Liver (tissue), 9 donors: ENCODE measurements around the gene INO80. TPM values are rescaled to one million over a fixed set of nuclear protein-coding genes. Genes with fewer than 3 reads are reported as not detected.

Source experiments
- DNase-seq: peaks from one replicate; pipeline ENCODE4 v3.0.0-alpha.2; 2017; ENCODE audit warnings: low spot score
- H3K27ac ChIP-seq, 2 donors: one replicate each; pipeline ENCODE4 v1.7.0; 2013; ENCODE audit warnings: inconsistent platforms in 2 of 2, low read length in 2 of 2, control low read depth in 1 of 2, low read depth in 1 of 2, mild to moderate bottlenecking in 1 of 2
- H3K27me3 ChIP-seq, 4 donors: one replicate each; pipeline versions ENCODE4 v1.6.1 to v1.7.0; 2013; ENCODE audit warnings: low read length in 3 of 4, inconsistent platforms in 1 of 4, mild to moderate bottlenecking in 1 of 4, moderate library complexity in 1 of 4; ENCODE audit not compliant: control insufficient read depth in 4 of 4, insufficient read depth in 4 of 4
- H3K36me3 ChIP-seq, 4 donors: one replicate each; pipeline versions ENCODE4 v1.6.1 to v1.7.0; 2013; ENCODE audit warnings: low read length in 3 of 4, mild to moderate bottlenecking in 3 of 4, low read depth in 1 of 4, moderate library complexity in 1 of 4; ENCODE audit not compliant: control insufficient read depth in 4 of 4, insufficient read depth in 3 of 4
- H3K4me1 ChIP-seq, 4 donors: one replicate each; pipeline versions ENCODE4 v1.6.1 to v1.7.0; 2013; ENCODE audit warnings: low read length in 3 of 4, mild to moderate bottlenecking in 3 of 4, moderate library complexity in 1 of 4; ENCODE audit not compliant: control insufficient read depth in 4 of 4, insufficient read depth in 4 of 4
- H3K4me3 ChIP-seq, 3 donors: one replicate each; pipeline versions ENCODE4 v1.6.1 to v1.7.0; 2013; ENCODE audit warnings: low read length in 3 of 3, control low read depth in 1 of 3, low read depth in 1 of 3, mild to moderate bottlenecking in 1 of 3
- H3K9ac ChIP-seq, 2 donors: one replicate each; pipeline ENCODE4 v1.7.0; 2013; ENCODE audit warnings: low read length in 2 of 2, mild to moderate bottlenecking in 2 of 2, moderate library complexity in 2 of 2, control low read depth in 1 of 2, low read depth in 1 of 2
- H3K9me3 ChIP-seq, 4 donors: one replicate each; pipeline versions ENCODE4 v1.6.1 to v1.7.0; 2013; ENCODE audit warnings: low read length in 3 of 4; ENCODE audit not compliant: control insufficient read depth in 4 of 4
- ATF3 ChIP-seq: IDR thresholded peaks from 2 replicates; pipeline ENCODE4 v1.6.1; 2016; ENCODE audit warnings: antibody characterized with exemption
- CTCF ChIP-seq: fragments of 150-350 bp; IDR thresholded peaks from 2 replicates; pipeline ENCODE4 v1.5.1; 2017; ENCODE audit warnings: improper control_type of control experiment, low read depth, low read length; ENCODE audit not compliant: missing input control
- EGR1 ChIP-seq, 2 donors: IDR thresholded peaks; 2 replicates each; pipeline ENCODE4 v1.6.1; 2016 to 2018; ENCODE audit warnings: antibody characterized with exemption in 2 of 2, low read depth in 2 of 2
- FOXA1 ChIP-seq: IDR thresholded peaks from 2 replicates; pipeline ENCODE4 v1.6.1; 2016; ENCODE audit warnings: antibody characterized with exemption
- FOXA2 ChIP-seq: IDR thresholded peaks from 2 replicates; pipeline ENCODE4 v1.6.1; 2016; ENCODE audit warnings: antibody characterized with exemption
- GABPA ChIP-seq, 2 donors: IDR thresholded peaks in 1 of 2; conservative IDR thresholded peaks in 1 of 2; 2 replicates each; pipeline ENCODE4 v1.6.1; 2016; ENCODE audit warnings: antibody characterized with exemption in 2 of 2, mild to moderate bottlenecking in 1 of 2, moderate library complexity in 1 of 2
- HNF4A ChIP-seq, 2 donors: conservative IDR thresholded peaks; 2 replicates each; pipeline ENCODE4 v1.6.1; 2016; ENCODE audit warnings: antibody characterized with exemption in 2 of 2, mild to moderate bottlenecking in 2 of 2
- HNF4G ChIP-seq: IDR thresholded peaks from 2 replicates; pipeline ENCODE4 v1.6.1; 2016; ENCODE audit warnings: antibody characterized with exemption
- JUND ChIP-seq, 2 donors: IDR thresholded peaks; 2 replicates each; pipeline ENCODE4 v1.6.1; 2016; ENCODE audit warnings: antibody characterized with exemption in 2 of 2
- MAX ChIP-seq: IDR thresholded peaks from 2 replicates; pipeline ENCODE4 v1.6.1; 2016; ENCODE audit warnings: antibody characterized with exemption
- NR2F2 ChIP-seq: IDR thresholded peaks from 2 replicates; pipeline ENCODE4 v1.6.1; 2016; ENCODE audit warnings: antibody characterized with exemption
- RAD21 ChIP-seq, 2 donors: IDR thresholded peaks; 2 replicates each; pipeline ENCODE4 v1.6.1; 2016; ENCODE audit warnings: antibody characterized with exemption in 2 of 2, mild to moderate bottlenecking in 2 of 2
- REST ChIP-seq: IDR thresholded peaks from 2 replicates; pipeline ENCODE4 v1.6.1; 2016; ENCODE audit warnings: antibody characterized with exemption, mild to moderate bottlenecking
- RXRA ChIP-seq, 2 donors: IDR thresholded peaks; 2 replicates each; pipeline ENCODE4 v1.6.1; 2017 to 2018; ENCODE audit warnings: antibody characterized with exemption in 2 of 2, mild to moderate bottlenecking in 1 of 2
- SP1 ChIP-seq: IDR thresholded peaks from 2 replicates; pipeline ENCODE4 v1.6.1; 2018; ENCODE audit warnings: antibody characterized with exemption, mild to moderate bottlenecking
- TAF1 ChIP-seq: conservative IDR thresholded peaks from 2 replicates; pipeline ENCODE4 v1.6.1; 2016; ENCODE audit warnings: antibody characterized with exemption, mild to moderate bottlenecking
- YY1 ChIP-seq: IDR thresholded peaks from 2 replicates; pipeline ENCODE4 v1.6.1; 2016; ENCODE audit warnings: antibody characterized with exemption, mild to moderate bottlenecking
- WGBS: extraction: QIAGEN DNeasy Blood & Tissue Kit; methylation state at CpG from one replicate; pipeline ENCODE4 v1.1.7; 2013; 5-methylcytosine and 5-hydroxymethylcytosine counted together
- polyA plus RNA-seq, 2 donors: library from polyadenylated mRNA; stranded (reverse) in 1 of 2; unstranded in 1 of 2; fragments of 200-250 nt in 1 of 2; fragments of >200 nt in 1 of 2; fragmentation: Nextera tagmentation in 1 of 2; extraction: Ambion mirVana in 1 of 2; gene quantifications; one replicate each; pipeline versions ENCODE4 v1.2.1 to v1.2.3, GENCODE V29; 2013 to 2015
- total RNA-seq, 2 donors: library from RNA; depleted of rRNA; stranded (reverse); fragments of >200 nt; gene quantifications; one replicate each; pipeline ENCODE4 v1.2.3, GENCODE V29; 2014
- TF ChIP-seq, protein P1 (sequence below): IDR thresholded peaks from 2 replicates; pipeline ENCODE4 v1.6.1; 2016; ENCODE audit warnings: antibody characterized with exemption
- donor health status: healthy.
- donor health status: healthy.
- donor health status: healthy.
- donor health status: healthy.
- donor health status: healthy.

The INO80 gene
- total and polyA plus RNA-seq, 4 donors: 3.2 to 19.7 (median 9.4) TPM

DNA sequence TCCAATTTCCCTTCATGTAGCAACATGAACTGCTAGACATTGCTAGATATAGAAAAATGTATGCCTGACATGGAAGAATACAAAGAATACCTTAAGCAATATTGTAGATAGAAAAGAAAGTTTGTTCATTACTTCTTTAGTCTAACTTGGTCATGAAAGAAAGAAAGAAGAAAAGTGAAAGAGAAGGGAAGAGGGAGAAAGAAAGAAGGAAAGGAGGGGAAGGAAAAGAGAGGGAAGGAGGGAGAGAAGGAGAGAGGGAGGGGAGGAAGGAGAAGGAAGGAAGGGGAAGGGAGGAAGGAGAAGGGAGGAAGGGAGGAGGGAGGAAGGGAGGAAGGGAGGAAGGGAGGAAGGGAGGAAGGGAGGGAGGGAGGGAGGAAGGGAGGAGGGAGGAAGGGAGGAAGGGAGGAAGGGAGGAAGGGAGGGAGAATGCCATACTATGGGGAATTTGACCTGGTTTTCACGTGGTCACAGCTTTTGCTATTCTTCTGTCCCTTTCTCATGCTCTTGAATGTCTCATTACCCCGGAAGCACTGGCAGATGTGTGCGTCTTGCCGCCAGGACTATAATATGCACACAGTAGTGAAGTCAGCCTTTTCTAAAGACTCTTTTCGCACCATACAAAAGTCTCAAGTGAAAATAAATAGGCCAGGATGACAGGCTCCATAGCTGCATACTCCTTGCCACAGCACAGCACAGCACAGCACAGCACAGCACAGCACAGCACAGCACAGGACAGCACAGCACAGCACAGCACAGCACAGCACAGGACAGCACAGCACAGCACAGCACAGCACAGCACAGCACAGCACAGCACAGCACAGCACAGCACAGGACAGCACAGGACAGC lies 84.6 kb downstream of the INO80 start:
- 81% methylated on average over 5 of the region's 5 CpGs for WGBS
- Histone ChIP-seq H3K27ac (no peak overlapping the region), H3K27me3 (no peaks in the 10 kb centered on the region), H3K9ac (no peak overlapping the region), H3K4me3 (no peak overlapping the region), H3K9me3 (no peaks in the 10 kb centered on the region), H3K36me3 (peaks cover 7 to 22% (median 10%) of the 10 kb centered on the region in 4 donors), H3K4me1 (no peaks in the 10 kb centered on the region)
- no peak for DNase-seq
- TF ChIP-seq NR2F2 (no peak), TAF1 (no peak), RXRA (IDR thresholded peaks at IDR 0.05) (no peak), REST (no peak), SP1 (no peak), GABPA (IDR thresholded peaks at IDR 0.05 in 1 of 2, conservative IDR thresholded peaks at IDR 0.05 in 1 of 2) (no peak), HNF4G (no peak), EGR1 (IDR thresholded peaks at IDR 0.05; ENCODE audit: low read depth in 2 of 2) (no peak)

DNA sequence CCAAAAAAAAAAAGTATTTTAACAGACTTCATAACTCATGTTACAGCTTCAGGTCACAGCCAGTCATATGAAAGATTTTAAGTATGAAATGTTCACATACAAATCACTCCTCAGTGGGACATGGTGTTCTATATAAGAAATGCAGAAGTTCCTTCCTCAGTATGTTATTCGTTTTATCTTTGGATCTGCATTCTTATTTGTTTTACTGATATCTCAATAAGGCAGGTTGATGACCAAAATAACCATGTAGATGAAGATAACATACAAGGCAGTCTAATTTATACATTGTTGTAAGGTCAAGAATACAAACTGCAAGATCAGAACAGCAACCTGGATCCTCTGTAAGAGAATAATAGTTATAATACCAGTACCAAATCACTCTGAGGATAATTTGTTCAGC lies 87.2 kb downstream of the INO80 start:
- TF ChIP-seq HNF4G (no peak), ATF3 (no peak), GABPA (IDR thresholded peaks at IDR 0.05 in 1 of 2, conservative IDR thresholded peaks at IDR 0.05 in 1 of 2) (no peak), NR2F2 (no peak), HNF4A (conservative IDR thresholded peaks at IDR 0.05) (no peak), CTCF (no peak), FOXA1 (no peak), SP1 (no peak), MAX (no peak), REST (no peak), JUND (IDR thresholded peaks at IDR 0.05) (no peak), TAF1 (no peak), RAD21 (IDR thresholded peaks at IDR 0.05) (no peak), FOXA2 (no peak), EGR1 (IDR thresholded peaks at IDR 0.05; ENCODE audit: low read depth in 2 of 2) (no peak), RXRA (IDR thresholded peaks at IDR 0.05) (no peak), YY1 (no peak)
- TF ChIP-seq, protein P1, sequence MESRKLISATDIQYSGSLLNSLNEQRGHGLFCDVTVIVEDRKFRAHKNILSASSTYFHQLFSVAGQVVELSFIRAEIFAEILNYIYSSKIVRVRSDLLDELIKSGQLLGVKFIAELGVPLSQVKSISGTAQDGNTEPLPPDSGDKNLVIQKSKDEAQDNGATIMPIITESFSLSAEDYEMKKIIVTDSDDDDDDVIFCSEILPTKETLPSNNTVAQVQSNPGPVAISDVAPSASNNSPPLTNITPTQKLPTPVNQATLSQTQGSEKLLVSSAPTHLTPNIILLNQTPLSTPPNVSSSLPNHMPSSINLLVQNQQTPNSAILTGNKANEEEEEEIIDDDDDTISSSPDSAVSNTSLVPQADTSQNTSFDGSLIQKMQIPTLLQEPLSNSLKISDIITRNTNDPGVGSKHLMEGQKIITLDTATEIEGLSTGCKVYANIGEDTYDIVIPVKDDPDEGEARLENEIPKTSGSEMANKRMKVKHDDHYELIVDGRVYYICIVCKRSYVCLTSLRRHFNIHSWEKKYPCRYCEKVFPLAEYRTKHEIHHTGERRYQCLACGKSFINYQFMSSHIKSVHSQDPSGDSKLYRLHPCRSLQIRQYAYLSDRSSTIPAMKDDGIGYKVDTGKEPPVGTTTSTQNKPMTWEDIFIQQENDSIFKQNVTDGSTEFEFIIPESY: no peak
- Histone ChIP-seq H3K4me3 (no peak overlapping the region), H3K9ac (no peak overlapping the region), H3K4me1 (no peaks in the 10 kb centered on the region), H3K27me3 (no peaks in the 10 kb centered on the region), H3K27ac (no peak overlapping the region), H3K9me3 (no peaks in the 10 kb centered on the region), H3K36me3 (peaks cover 7 to 20% (median 11%) of the 10 kb centered on the region in 4 donors)
- DNase-seq: no peak
- 74% methylated on average over 1 of the region's 1 CpG for WGBS
